ENCODE data around the gene HCRTR1.

Gene HCRTR1

DNA sequence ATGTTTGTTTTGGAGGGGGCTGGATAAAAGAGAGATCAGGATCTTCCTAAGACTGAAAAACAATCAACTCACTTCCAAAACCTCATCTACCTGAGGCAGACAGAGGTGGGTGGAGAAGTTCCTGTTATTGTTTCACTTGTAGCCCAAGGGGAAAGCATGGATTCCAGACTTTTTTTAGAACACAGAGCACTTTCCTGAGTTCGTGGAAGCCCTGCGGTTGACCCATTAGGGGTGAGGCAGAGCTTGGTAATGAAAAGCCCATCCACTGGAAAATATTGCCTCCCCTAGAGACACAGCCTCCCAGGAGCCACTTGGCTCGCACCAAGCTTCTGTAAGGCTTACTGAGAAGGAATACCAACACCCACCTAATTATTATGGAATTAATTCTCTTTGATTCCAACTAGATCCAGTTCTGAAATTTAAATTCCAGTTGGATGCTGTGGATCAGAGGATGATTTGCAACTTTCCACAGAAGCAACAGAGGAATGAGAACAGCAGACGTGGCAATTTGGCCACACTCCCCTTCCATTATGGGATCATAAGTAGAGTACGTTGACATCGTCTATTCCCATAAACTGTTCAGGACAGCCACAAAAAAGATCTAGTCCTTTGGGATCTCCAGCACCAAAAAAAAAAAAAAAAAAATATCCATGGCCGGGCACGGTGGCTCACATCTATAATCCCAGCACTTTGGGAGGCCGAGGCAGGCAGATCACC, 31.3 kb downstream of the HCRTR1 start:
- DNase-seq (ENCODE audit: low read depth) = no peak
- TF ChIP-seq, protein P1, sequence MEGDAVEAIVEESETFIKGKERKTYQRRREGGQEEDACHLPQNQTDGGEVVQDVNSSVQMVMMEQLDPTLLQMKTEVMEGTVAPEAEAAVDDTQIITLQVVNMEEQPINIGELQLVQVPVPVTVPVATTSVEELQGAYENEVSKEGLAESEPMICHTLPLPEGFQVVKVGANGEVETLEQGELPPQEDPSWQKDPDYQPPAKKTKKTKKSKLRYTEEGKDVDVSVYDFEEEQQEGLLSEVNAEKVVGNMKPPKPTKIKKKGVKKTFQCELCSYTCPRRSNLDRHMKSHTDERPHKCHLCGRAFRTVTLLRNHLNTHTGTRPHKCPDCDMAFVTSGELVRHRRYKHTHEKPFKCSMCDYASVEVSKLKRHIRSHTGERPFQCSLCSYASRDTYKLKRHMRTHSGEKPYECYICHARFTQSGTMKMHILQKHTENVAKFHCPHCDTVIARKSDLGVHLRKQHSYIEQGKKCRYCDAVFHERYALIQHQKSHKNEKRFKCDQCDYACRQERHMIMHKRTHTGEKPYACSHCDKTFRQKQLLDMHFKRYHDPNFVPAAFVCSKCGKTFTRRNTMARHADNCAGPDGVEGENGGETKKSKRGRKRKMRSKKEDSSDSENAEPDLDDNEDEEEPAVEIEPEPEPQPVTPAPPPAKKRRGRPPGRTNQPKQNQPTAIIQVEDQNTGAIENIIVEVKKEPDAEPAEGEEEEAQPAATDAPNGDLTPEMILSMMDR (IDR thresholded peaks at IDR 0.05; ENCODE audit: low read depth, low read length, missing control alignments) = no peak
- H3K4me3 ChIP-seq (ENCODE audit: low read depth, low read length) = no peak overlapping the region
- in situ Hi-C loops (cut with HindIII; ENCODE audit: low sequenced_read_pairs) = no loop called here

DNA sequence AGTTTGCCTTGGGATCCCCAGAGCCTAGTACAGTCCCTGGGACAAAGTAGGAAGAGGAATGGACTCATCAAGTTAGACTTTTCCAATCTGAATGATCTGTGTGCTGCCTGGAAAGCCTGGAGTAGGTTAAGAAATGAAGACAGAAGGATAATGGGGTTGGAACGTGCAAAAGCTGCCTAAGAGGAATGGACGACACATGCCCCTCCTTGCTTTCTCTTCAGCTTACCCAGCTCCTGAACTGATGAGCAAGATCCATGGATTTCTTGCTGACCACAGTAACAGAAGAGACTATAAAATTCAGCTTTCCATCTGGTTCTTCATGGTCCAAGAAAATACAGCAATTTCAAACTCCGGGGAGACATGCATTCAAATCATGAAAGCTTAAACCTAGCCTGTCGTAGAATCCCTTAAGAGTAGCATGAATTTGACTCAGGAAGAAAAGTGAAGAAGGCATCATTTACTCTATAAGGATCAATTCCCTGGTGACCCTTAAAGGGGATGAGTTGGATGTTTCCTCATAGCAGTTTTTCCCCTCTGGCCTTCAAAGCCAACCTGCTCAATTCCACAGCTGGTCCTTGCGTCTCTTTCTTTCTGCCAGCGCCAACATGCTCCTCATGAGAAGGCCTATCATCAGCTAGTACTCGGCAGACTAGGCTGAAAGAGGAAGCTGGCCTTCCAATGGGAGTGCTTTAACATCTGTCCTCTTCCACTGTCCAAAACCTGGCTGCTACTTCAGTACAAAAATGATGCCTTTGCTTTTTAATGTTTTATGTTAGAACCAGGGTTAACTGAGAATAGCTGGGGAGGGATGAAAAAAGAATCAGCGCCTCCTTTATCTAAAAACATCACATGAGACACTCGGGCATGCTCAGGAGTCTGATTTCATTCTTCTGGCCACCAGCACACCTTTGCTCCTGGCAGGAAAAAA, 32.9 kb downstream of the HCRTR1 start:
- TF ChIP-seq, protein P1 (IDR thresholded peaks at IDR 0.05; ENCODE audit: low read depth, low read length, missing control alignments) = no peak
- no peak overlapping the region for H3K4me3 ChIP-seq (ENCODE audit: low read depth, low read length)
- DNase-seq (ENCODE audit: low read depth) = no peak
- in situ Hi-C loops (cut with HindIII; ENCODE audit: low sequenced_read_pairs) = loop anchor here (5.0 to 25.0 kb wide), 2 partner anchors 67 to 312 kb away; no protein-coding TSS in a partner anchor

DNA sequence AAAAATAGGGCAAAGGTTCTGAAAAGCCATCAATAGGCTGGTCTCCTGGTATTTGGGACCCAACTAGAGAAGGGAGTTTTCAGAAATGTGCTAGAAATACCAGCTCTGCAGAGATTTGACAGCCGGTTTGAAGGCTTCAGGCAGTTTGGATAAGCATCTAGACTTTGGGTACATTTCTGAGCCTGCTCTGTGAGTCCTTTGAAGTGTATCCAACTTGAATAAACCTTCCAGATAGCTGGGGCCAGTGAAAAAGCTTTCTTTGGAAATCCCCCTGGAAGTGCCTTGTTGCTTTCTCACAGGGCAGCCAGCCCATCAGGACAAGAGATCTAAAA, 33.6 kb downstream of the HCRTR1 start:
- in situ Hi-C loops (cut with HindIII; ENCODE audit: low sequenced_read_pairs) = loop anchor here (5.0 to 25.0 kb wide), 2 partner anchors 66 to 311 kb away; no protein-coding TSS in a partner anchor
- DNase-seq (ENCODE audit: low read depth) = no peak
- H3K4me3 ChIP-seq (ENCODE audit: low read depth, low read length) = no peak overlapping the region
- TF ChIP-seq, protein P1 (IDR thresholded peaks at IDR 0.05; ENCODE audit: low read depth, low read length, missing control alignments) = no peak

DNA sequence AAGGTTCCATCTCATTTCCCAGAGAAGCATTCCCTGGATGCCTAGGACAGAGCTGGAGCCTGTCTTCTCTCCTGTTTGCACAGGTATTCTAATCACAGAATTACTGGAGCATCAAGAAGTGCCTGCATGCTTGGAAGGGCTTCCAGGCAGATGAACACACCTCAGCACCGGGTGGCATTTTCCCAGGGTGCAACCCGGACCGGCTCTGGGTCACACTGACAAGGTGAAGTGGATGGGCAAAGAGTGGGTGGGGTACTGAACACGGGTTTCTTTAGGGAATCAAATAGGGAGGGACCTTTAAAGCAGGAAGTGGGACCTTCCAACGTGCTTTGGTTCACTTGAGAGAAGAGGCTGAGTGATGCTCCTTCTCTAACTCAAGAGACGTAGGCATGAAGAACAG, 34.3 kb downstream of the HCRTR1 start:
- in situ Hi-C loops (cut with HindIII; ENCODE audit: low sequenced_read_pairs) = loop anchor here (5.0 to 25.0 kb wide), 2 partner anchors 66 to 311 kb away; no protein-coding TSS in a partner anchor
- TF ChIP-seq, protein P1 (IDR thresholded peaks at IDR 0.05; ENCODE audit: low read depth, low read length, missing control alignments) = no peak
- no peak overlapping the region for H3K4me3 ChIP-seq (ENCODE audit: low read depth, low read length)
- no peak for DNase-seq (ENCODE audit: low read depth)

DNA sequence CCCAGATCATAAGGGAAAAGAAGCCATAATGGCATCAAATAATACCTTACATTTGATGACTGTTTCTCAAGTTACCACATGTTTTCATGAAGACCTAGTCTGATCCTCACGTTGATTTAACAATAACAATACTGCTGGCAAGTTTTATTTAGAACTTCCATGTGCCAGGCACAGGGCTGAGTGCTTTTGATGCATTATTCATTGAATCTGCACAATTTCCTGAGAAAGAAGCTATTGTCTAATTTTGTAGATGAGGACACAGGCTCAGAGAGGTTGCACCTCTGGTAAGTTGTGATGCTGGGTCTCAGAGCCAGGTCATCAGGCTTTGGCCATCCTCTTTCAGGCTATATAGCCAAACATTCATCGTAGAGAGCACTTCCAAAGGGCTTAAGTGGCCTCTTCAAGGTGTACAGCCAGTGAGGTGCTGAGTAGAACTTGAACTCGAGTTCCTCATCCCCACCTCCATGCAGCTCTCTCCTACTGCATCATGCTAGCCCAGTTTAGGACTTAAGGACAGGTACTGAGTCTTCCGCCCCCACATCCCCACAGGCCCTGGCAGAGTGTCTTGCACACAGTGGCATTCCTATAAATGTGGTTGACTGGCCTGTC, 35.5 kb downstream of the HCRTR1 start:
- no peak for DNase-seq (ENCODE audit: low read depth)
- in situ Hi-C loops (cut with HindIII; ENCODE audit: low sequenced_read_pairs) = loop anchor here (5.0 to 25.0 kb wide), 2 partner anchors 64 to 309 kb away; no protein-coding TSS in a partner anchor
- TF ChIP-seq, protein P1 (IDR thresholded peaks at IDR 0.05; ENCODE audit: low read depth, low read length, missing control alignments) = no peak
- H3K4me3 ChIP-seq (ENCODE audit: low read depth, low read length) = no peak overlapping the region

Data from astrocyte of the cerebellum (primary cell).